ENCODE measurements around the gene DNAJC18.

Gene DNAJC18

DNA sequence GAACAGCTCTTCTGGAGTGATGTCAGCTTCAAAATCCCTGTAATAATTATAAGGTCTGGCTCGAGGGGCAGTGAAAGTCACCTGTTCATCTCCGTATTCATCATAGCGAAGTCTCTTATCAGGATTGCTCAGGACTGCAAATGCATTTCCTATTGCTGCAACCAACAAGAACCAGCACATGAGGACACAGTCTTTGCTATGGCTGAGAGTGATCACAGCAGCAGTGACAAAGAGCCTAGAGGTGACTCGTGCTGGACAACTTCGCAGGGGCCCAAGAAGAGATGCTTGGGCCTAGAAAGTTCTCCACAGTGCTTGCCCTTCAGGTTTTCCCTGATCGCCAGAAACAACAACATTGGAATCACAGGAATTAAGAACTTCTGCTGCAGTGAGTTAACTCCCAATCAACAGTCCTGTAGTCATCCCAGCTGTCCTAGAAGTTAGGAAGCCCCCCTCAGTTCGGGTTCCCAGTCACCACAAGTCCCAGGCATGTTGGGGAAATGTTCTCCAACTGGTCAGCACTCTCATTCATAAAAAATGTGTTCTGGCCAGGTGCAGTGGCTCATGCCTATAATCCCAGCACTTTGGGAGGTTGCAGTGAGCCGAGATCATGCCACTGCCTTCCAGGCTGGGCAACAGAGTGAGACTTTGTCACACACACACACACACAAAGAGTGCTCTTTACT is 13.0 kb downstream of the DNAJC18 start:
- TF ChIP-seq EZH2 (IDR thresholded peaks at IDR 0.05; ENCODE audit: borderline replicate concordance, low read depth, low read length, severe bottlenecking) = no peak
- TF ChIP-seq, protein P1, sequence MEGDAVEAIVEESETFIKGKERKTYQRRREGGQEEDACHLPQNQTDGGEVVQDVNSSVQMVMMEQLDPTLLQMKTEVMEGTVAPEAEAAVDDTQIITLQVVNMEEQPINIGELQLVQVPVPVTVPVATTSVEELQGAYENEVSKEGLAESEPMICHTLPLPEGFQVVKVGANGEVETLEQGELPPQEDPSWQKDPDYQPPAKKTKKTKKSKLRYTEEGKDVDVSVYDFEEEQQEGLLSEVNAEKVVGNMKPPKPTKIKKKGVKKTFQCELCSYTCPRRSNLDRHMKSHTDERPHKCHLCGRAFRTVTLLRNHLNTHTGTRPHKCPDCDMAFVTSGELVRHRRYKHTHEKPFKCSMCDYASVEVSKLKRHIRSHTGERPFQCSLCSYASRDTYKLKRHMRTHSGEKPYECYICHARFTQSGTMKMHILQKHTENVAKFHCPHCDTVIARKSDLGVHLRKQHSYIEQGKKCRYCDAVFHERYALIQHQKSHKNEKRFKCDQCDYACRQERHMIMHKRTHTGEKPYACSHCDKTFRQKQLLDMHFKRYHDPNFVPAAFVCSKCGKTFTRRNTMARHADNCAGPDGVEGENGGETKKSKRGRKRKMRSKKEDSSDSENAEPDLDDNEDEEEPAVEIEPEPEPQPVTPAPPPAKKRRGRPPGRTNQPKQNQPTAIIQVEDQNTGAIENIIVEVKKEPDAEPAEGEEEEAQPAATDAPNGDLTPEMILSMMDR (IDR thresholded peaks at IDR 0.05; ENCODE audit: borderline replicate concordance, extremely low read depth, low read length, poor library complexity, severe bottlenecking) = no peak
- Histone ChIP-seq H2AFZ (ENCODE audit: low read depth, low read length) (no peak overlapping the region), H3K4me2 (ENCODE audit: insufficient read depth, low read length) (no peak overlapping the region), H3K4me1 (ENCODE audit: insufficient read depth, low read length) (no peaks in the 10 kb centered on the region), H3K9ac (ENCODE audit: low read depth, low read length) (no peak overlapping the region), H3K27me3 (ENCODE audit: insufficient read depth, low read length, poor library complexity) (no peaks in the 10 kb centered on the region), H3K36me3 (ENCODE audit: insufficient read depth, low read length) (peaks cover 19% of the 10 kb centered on the region; the same call in 1 of the 2 replicates), H3K27ac (ENCODE audit: low read length) (no peak overlapping the region), H4K20me1 (ENCODE audit: insufficient read depth, low read length) (no peaks in the 10 kb centered on the region), H3K9me3 (ENCODE audit: insufficient read depth, low read length, severe bottlenecking) (no peaks in the 10 kb centered on the region), H3K79me2 (ENCODE audit: insufficient read depth, low read length) (no peaks in the 10 kb centered on the region), H3K4me3 (ENCODE audit: low read depth in 1 of 2, low read length in 2 of 2) (no peak overlapping the region)
- no peak for ATAC-seq (ENCODE audit: insufficient read depth, low read depth)
- DNase-seq = no peak

DNA sequence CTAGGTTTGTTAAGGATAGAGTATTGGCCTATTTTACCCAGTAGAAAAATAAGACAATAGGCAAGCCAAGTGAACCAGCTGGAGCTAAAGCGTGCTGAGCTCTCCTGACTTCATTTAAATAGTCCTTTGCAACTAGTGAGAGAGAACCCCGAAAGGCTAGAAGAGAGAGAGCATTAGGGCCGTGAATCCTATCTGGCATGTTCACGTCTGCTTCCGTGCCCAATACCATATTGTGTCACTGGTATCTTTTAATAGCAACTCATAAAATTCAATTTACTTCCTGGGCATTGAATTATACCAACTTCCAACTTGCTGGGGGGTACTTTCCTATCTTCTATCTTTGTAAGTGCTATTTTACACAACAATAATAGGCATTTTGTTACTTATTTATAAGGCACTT is 13.8 kb downstream of the DNAJC18 start:
- H3K9me3 ChIP-seq (ENCODE audit: insufficient read depth, low read length, severe bottlenecking) = no peaks in the 10 kb centered on the region
- no peak overlapping the region for H3K4me3 ChIP-seq (ENCODE audit: low read depth in 1 of 2, low read length in 2 of 2)
- no peak overlapping the region for H3K27ac ChIP-seq (ENCODE audit: low read length)
- DNase-seq = no peak
- no peak overlapping the region for H2AFZ ChIP-seq (ENCODE audit: low read depth, low read length)
- TF ChIP-seq, protein P1 (IDR thresholded peaks at IDR 0.05; ENCODE audit: borderline replicate concordance, extremely low read depth, low read length, poor library complexity, severe bottlenecking) = no peak
- no peak for TF ChIP-seq EZH2 (IDR thresholded peaks at IDR 0.05; ENCODE audit: borderline replicate concordance, low read depth, low read length, severe bottlenecking)
- no peaks in the 10 kb centered on the region for H4K20me1 ChIP-seq (ENCODE audit: insufficient read depth, low read length)
- peaks cover 19% of the 10 kb centered on the region; the same call in 1 of the 2 replicates for H3K36me3 ChIP-seq (ENCODE audit: insufficient read depth, low read length)
- no peaks in the 10 kb centered on the region for H3K27me3 ChIP-seq (ENCODE audit: insufficient read depth, low read length, poor library complexity)
- H3K4me2 ChIP-seq (ENCODE audit: insufficient read depth, low read length) = no peak overlapping the region
- no peaks in the 10 kb centered on the region for H3K79me2 ChIP-seq (ENCODE audit: insufficient read depth, low read length)
- H3K9ac ChIP-seq (ENCODE audit: low read depth, low read length) = no peak overlapping the region
- no peaks in the 10 kb centered on the region for H3K4me1 ChIP-seq (ENCODE audit: insufficient read depth, low read length)
- no peak for ATAC-seq (ENCODE audit: insufficient read depth, low read depth)

DNA sequence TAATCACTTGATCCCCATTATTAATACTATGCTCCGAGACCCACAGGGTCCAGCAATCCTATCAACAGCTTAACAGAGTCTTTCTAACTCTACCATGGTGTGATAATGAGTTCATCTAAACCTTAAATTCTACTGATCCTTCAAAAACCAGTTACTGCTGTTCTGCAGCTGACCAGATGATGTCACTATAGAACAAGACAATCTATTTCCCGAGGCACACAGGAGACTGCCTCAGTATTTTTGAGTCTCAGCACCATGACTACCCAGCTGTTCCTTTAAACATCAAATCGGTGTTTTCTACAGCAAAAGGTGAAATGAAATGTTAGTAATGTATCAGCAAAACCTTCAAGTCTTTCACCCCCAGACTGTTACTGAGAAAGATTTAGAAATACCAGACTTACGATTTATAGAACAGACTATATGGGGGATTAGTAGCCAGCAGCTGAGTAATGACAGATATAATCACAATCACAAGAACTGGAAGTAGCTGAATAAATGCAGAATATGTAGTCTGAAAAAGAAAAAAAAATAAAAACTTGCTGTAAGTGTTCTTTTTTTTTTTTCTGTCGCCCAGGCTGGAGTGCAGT is 16.9 kb downstream of the DNAJC18 start:
- H3K79me2 ChIP-seq (ENCODE audit: insufficient read depth, low read length) = no peaks in the 10 kb centered on the region
- peak; percentile 97 for ATAC-seq (ENCODE audit: insufficient read depth, low read depth)
- TF ChIP-seq, protein P1 (IDR thresholded peaks at IDR 0.05; ENCODE audit: borderline replicate concordance, extremely low read depth, low read length, poor library complexity, severe bottlenecking) = peak; percentile 99
- TF ChIP-seq EZH2 (IDR thresholded peaks at IDR 0.05; ENCODE audit: borderline replicate concordance, low read depth, low read length, severe bottlenecking) = no peak
- H2AFZ ChIP-seq (ENCODE audit: low read depth, low read length) = no peak overlapping the region
- peak; percentile 70 for DNase-seq
- peaks cover 44% of the 10 kb centered on the region; the same call in 1 of the 2 replicates for H3K36me3 ChIP-seq (ENCODE audit: insufficient read depth, low read length)
- H3K9me3 ChIP-seq (ENCODE audit: insufficient read depth, low read length, severe bottlenecking) = no peaks in the 10 kb centered on the region
- no peaks in the 10 kb centered on the region for H4K20me1 ChIP-seq (ENCODE audit: insufficient read depth, low read length)
- H3K9ac ChIP-seq (ENCODE audit: low read depth, low read length) = no peak overlapping the region
- H3K4me3 ChIP-seq (ENCODE audit: low read depth in 1 of 2, low read length in 2 of 2) = no peak overlapping the region
- no peak overlapping the region for H3K27ac ChIP-seq (ENCODE audit: low read length)
- H3K4me2 ChIP-seq (ENCODE audit: insufficient read depth, low read length) = no peak overlapping the region
- no peaks in the 10 kb centered on the region for H3K27me3 ChIP-seq (ENCODE audit: insufficient read depth, low read length, poor library complexity)
- no peaks in the 10 kb centered on the region for H3K4me1 ChIP-seq (ENCODE audit: insufficient read depth, low read length)
